ENCODE measurements around the gene GRID2. TPM values are rescaled to one million over a fixed set of nuclear protein-coding genes. Genes with fewer than 3 reads are reported as not detected.

GRID2 gene
- total and polyA plus RNA-seq, 4 donors: under 0.01 to 0.02 TPM; not detected in 2

DNA sequence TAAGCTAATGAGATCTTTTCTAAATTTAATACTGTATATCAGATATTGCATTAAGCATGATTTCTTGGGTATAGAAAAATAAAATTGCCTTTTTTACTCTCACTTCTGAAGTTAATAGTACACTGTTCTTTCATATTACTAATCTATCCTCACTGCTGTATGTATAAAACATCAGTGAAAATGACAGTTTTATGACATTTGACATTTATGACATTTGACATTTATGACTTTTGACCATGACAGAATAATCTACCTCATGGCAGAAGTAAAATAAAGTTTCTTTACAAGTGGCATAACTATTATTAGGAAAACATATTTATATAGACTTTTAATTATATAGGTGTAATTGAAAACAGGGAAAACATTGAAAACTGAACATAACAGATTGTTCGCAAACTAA, 13.3 kb downstream of the GRID2 start:
- Histone ChIP-seq H3K9me3 (ENCODE audit: control insufficient read depth in 4 of 4, low read length in 3 of 4) (no peaks in the 10 kb centered on the region), H3K27ac (ENCODE audit: low read depth in 1 of 2, low read length in 2 of 2) (no peak overlapping the region), H3K4me3 (ENCODE audit: low read depth in 1 of 3, low read length in 3 of 3) (no peak overlapping the region), H3K4me1 (ENCODE audit: control insufficient read depth in 4 of 4, insufficient read depth in 4 of 4, low read length in 3 of 4) (no peaks in the 10 kb centered on the region), H3K36me3 (ENCODE audit: control insufficient read depth in 4 of 4, insufficient read depth in 3 of 4, low read depth in 1 of 4, low read length in 3 of 4) (no peaks in the 10 kb centered on the region), H3K9ac (ENCODE audit: low read depth in 1 of 2, low read length in 2 of 2) (no peak overlapping the region), H3K27me3 (ENCODE audit: control insufficient read depth in 4 of 4, insufficient read depth in 4 of 4, low read length in 3 of 4) (peaks cover 0 to 3% (median 0%) of the 10 kb centered on the region in 4 donors)
- no peak for DNase-seq (ENCODE audit: low spot score)
- 93% methylated on average over 1 of the region's 1 CpG for WGBS
- TF ChIP-seq, protein P1, sequence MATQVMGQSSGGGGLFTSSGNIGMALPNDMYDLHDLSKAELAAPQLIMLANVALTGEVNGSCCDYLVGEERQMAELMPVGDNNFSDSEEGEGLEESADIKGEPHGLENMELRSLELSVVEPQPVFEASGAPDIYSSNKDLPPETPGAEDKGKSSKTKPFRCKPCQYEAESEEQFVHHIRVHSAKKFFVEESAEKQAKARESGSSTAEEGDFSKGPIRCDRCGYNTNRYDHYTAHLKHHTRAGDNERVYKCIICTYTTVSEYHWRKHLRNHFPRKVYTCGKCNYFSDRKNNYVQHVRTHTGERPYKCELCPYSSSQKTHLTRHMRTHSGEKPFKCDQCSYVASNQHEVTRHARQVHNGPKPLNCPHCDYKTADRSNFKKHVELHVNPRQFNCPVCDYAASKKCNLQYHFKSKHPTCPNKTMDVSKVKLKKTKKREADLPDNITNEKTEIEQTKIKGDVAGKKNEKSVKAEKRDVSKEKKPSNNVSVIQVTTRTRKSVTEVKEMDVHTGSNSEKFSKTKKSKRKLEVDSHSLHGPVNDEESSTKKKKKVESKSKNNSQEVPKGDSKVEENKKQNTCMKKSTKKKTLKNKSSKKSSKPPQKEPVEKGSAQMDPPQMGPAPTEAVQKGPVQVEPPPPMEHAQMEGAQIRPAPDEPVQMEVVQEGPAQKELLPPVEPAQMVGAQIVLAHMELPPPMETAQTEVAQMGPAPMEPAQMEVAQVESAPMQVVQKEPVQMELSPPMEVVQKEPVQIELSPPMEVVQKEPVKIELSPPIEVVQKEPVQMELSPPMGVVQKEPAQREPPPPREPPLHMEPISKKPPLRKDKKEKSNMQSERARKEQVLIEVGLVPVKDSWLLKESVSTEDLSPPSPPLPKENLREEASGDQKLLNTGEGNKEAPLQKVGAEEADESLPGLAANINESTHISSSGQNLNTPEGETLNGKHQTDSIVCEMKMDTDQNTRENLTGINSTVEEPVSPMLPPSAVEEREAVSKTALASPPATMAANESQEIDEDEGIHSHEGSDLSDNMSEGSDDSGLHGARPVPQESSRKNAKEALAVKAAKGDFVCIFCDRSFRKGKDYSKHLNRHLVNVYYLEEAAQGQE (IDR thresholded peaks at IDR 0.05): no peak
- TF ChIP-seq, protein P2, sequence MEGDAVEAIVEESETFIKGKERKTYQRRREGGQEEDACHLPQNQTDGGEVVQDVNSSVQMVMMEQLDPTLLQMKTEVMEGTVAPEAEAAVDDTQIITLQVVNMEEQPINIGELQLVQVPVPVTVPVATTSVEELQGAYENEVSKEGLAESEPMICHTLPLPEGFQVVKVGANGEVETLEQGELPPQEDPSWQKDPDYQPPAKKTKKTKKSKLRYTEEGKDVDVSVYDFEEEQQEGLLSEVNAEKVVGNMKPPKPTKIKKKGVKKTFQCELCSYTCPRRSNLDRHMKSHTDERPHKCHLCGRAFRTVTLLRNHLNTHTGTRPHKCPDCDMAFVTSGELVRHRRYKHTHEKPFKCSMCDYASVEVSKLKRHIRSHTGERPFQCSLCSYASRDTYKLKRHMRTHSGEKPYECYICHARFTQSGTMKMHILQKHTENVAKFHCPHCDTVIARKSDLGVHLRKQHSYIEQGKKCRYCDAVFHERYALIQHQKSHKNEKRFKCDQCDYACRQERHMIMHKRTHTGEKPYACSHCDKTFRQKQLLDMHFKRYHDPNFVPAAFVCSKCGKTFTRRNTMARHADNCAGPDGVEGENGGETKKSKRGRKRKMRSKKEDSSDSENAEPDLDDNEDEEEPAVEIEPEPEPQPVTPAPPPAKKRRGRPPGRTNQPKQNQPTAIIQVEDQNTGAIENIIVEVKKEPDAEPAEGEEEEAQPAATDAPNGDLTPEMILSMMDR (IDR thresholded peaks at IDR 0.05; ENCODE audit: low read depth, low read length, missing input control): no peak
- TF ChIP-seq SP1 (IDR thresholded peaks at IDR 0.05) (no peak), JUND (IDR thresholded peaks at IDR 0.05) (no peak), FOXA2 (IDR thresholded peaks at IDR 0.05) (no peak), EGR1 (IDR thresholded peaks at IDR 0.05; ENCODE audit: low read depth in 2 of 2) (no peak)

DNA sequence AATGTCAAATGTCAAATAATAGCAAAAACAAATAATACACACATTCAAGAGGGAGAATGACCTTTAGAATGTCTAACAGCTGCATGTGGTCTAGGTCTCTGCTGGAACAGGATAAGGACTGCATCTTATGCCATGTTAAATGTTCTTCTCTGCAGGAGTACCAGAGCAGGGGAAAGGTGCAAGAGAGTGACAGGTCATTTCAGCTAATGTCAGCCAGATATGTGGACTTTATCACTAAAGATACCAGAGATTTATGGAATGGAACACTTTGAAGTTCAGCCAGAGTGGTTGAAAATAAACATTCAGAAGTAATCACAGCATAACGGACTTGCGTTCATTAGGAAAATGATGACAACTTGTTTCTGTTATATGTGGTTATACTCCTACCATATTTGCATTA, 24.3 kb downstream of the GRID2 start:
- Histone ChIP-seq H3K4me1 (ENCODE audit: control insufficient read depth in 4 of 4, insufficient read depth in 4 of 4, low read length in 3 of 4) (no peaks in the 10 kb centered on the region), H3K9ac (ENCODE audit: low read depth in 1 of 2, low read length in 2 of 2) (no peak overlapping the region), H3K36me3 (ENCODE audit: control insufficient read depth in 4 of 4, insufficient read depth in 3 of 4, low read depth in 1 of 4, low read length in 3 of 4) (no peaks in the 10 kb centered on the region), H3K4me3 (ENCODE audit: low read depth in 1 of 3, low read length in 3 of 3) (no peak overlapping the region), H3K27me3 (ENCODE audit: control insufficient read depth in 4 of 4, insufficient read depth in 4 of 4, low read length in 3 of 4) (peaks cover 0 to 5% (median 0%) of the 10 kb centered on the region in 4 donors), H3K27ac (ENCODE audit: low read depth in 1 of 2, low read length in 2 of 2) (no peak overlapping the region), H3K9me3 (ENCODE audit: control insufficient read depth in 4 of 4, low read length in 3 of 4) (no peaks in the 10 kb centered on the region)
- no peak for DNase-seq (ENCODE audit: low spot score)
- WGBS: 67% methylated on average over 2 of the region's 2 CpGs
- TF ChIP-seq JUND (IDR thresholded peaks at IDR 0.05) (no peak), RXRA (IDR thresholded peaks at IDR 0.05) (no peak), FOXA1 (IDR thresholded peaks at IDR 0.05) (no peak), GABPA (IDR thresholded peaks at IDR 0.05 in 1 of 2, conservative IDR thresholded peaks at IDR 0.05 in 1 of 2) (no peak), FOXA2 (IDR thresholded peaks at IDR 0.05) (no peak), HNF4A (conservative IDR thresholded peaks at IDR 0.05) (no peak), NR2F2 (IDR thresholded peaks at IDR 0.05) (no peak)
- TF ChIP-seq, protein P3, sequence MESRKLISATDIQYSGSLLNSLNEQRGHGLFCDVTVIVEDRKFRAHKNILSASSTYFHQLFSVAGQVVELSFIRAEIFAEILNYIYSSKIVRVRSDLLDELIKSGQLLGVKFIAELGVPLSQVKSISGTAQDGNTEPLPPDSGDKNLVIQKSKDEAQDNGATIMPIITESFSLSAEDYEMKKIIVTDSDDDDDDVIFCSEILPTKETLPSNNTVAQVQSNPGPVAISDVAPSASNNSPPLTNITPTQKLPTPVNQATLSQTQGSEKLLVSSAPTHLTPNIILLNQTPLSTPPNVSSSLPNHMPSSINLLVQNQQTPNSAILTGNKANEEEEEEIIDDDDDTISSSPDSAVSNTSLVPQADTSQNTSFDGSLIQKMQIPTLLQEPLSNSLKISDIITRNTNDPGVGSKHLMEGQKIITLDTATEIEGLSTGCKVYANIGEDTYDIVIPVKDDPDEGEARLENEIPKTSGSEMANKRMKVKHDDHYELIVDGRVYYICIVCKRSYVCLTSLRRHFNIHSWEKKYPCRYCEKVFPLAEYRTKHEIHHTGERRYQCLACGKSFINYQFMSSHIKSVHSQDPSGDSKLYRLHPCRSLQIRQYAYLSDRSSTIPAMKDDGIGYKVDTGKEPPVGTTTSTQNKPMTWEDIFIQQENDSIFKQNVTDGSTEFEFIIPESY (IDR thresholded peaks at IDR 0.05): no peak

All from liver (tissue), 9 donors.